Effector memory CD8-positive, alpha-beta T cell (primary cell): ENCODE data around the gene TRMT6.
A peak's percentile ranks its signal among the peaks of the same experiment; 100 is the strongest.

Source experiments
- ATAC-seq: fragments of 150-1000 bp; cut with Tn5 transposase; replicated peaks from 2 replicates; pipeline ENCODE4 v1.10.0; 2021; ENCODE audit warnings: mild to moderate bottlenecking, moderate library complexity
- DNase-seq, 3 experiments: peaks; one replicate each; pipeline ENCODE4 v3.0.0; 2021
- H3K27ac Mint-ChIP-seq, 2 donors: one replicate each; pipeline ENCODE4 v1.8.0; 2022; ENCODE audit warnings: mild to moderate bottlenecking in 2 of 2, mixed read lengths in 2 of 2, moderate library complexity in 2 of 2
- H3K27me3 Mint-ChIP-seq, 2 donors: one replicate each; pipeline ENCODE4 v1.8.0; 2022; ENCODE audit warnings: mixed read lengths in 2 of 2
- H3K36me3 Mint-ChIP-seq: one replicate; pipeline ENCODE4 v1.8.0; 2022; ENCODE audit warnings: mild to moderate bottlenecking, moderate library complexity, mixed read lengths; ENCODE audit not compliant: insufficient read depth
- H3K4me1 Mint-ChIP-seq, 2 donors: one replicate each; pipeline ENCODE4 v1.8.0; 2022; ENCODE audit warnings: low read depth in 2 of 2, mixed read lengths in 2 of 2
- H3K4me3 Mint-ChIP-seq, 2 donors: one replicate each; pipeline ENCODE4 v1.8.0; 2022; ENCODE audit warnings: mild to moderate bottlenecking in 2 of 2, mixed read lengths in 2 of 2, moderate library complexity in 2 of 2
- H3K9me3 Mint-ChIP-seq, 2 donors: one replicate each; pipeline ENCODE4 v1.8.0; 2022; ENCODE audit warnings: mixed read lengths in 2 of 2

TRMT6 gene

DNA sequence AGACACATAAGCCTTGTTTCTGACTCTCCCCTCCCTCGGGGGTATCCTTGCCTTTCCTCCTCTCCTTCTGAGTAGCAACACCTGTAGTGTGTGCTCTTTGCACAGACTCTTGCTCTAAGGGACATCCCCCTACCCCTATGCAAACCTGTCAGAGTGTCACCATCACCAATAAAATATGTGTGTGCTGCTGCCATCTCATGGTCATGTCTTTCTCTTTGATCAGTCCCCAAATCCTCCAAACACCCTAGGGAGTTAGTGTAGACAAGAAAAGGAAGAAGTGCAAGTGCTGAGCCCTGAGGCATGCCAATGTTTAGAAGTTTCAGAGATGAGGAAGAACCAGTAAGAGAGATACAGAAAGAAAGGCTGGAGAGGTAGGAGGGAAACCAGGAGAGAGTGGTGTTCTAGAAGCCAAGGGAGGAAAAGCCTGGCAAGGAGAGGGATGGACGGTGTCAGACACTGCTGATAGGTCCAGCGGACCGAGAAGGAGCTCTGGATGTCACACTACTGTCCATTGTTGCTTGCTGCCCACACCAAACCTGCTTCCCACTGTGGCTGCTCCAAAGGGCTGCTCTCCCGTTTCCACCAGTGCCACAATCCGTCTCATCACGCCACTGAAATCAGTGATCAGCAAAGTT lies 16.4 kb downstream of the TRMT6 start:
- no peaks in the 10 kb centered on the region for H3K9me3 Mint-ChIP-seq
- no peaks in the 10 kb centered on the region for H3K4me1 Mint-ChIP-seq
- ATAC-seq (no peak), DNase-seq (no peak)
- peaks cover 15 to 22% of the 10 kb centered on the region in 2 donors for H3K27me3 Mint-ChIP-seq
- H3K4me3 Mint-ChIP-seq, result no peak overlapping the region
- H3K36me3 Mint-ChIP-seq, result peaks cover 12% of the 10 kb centered on the region
- H3K27ac Mint-ChIP-seq, result no peak overlapping the region

DNA sequence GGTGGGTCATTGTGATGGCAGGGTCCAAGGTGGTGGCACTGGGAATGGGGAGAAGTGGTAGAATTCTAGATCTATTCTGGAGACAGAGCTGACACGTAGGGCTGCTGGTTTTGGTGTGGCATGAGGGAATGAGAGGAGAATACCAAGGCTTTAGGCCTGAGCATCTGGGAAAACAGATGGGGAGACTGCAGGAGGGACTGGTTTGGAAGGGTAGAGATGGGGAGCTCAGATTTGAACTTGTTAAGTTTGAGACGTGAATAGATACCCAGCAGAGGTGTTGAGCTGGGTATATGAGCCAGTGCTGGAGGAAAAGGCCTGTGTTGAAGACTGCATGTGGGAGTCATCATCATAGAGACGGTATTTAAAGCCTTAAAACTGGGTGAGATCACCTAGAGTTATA lies 17.5 kb downstream of the TRMT6 start:
- Mint-ChIP-seq H3K27ac (no peak overlapping the region), H3K4me1 (no peaks in the 10 kb centered on the region)
- no peak for ATAC-seq

DNA sequence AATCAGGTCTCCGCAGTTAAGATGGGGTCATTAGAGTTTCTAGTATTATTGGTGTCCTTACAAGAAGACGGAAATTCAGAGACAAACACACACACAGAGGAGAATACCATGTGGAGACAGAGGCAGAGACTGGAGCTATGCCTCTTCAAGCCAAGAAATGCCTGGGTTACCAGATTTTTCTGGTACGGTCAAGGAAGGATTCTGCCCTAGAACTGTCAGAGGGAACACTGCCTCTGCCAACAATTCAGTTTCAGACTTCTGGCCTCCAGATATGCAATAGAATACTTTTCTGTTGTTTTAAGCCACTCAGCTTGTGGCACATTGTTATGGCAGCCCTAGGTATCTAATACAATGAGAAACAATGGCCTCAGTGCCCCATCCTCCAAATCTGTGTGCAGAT lies 18.9 kb downstream of the TRMT6 start:
- Mint-ChIP-seq H3K4me3 (no peak overlapping the region), H3K9me3 (no peaks in the 10 kb centered on the region), H3K27me3 (peaks cover 24 to 28% of the 10 kb centered on the region in 2 donors), H3K4me1 (no peaks in the 10 kb centered on the region), H3K36me3 (no peaks in the 10 kb centered on the region), H3K27ac (no peak overlapping the region)
- ATAC-seq (no peak), DNase-seq (no peak)

More for the DNA sequence above, 17.5 kb downstream of the TRMT6 start:
- Mint-ChIP-seq H3K4me3 (no peak overlapping the region), H3K36me3 (peaks cover 2% of the 10 kb centered on the region), H3K27me3 (peaks cover 20 to 28% of the 10 kb centered on the region in 2 donors), H3K9me3 (no peaks in the 10 kb centered on the region)
- no peak for DNase-seq

DNA sequence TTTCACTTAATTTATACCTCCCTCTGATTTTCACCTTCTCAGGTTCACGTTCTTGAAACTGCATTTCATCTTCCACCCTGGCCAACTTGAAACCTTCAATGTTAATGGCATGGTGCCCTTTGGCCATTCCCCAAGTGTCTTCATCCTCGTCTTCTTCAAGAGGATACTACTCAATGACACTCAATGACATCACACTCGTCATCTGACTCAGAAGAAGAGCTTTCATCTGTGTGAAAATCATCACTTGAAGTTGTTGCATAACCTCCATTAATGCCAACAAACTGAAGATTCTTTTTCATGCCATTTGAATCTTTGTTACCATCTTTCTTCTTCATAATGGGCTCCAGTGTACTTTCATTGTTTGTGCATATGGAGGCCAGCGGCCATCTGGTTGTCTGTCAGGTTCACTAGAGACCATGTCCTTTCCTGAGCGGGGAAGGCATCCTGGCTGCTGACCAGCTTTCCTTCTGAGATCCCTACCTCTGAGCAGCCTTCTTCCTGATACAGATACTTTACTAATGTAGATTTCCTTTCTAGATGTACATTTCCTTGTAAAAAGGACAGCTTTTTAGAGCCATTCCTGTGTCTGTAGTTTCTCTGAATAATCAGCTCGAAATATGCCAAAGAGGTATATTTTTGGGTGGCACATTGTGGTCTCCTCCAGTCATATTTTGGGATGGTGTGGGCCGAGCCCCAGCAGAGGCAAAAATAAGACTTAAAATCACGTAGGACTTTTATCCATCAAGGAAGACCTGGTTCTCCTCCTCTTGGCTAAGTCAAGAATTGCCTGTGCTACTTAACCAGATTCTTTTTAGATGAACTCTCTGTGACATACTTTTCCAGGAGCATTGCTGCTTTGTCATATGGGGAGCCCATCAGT lies 21.3 kb downstream of the TRMT6 start:
- Mint-ChIP-seq H3K36me3 (no peaks in the 10 kb centered on the region), H3K27ac (no peak overlapping the region), H3K27me3 (peaks cover 24 to 35% of the 10 kb centered on the region in 2 donors), H3K4me1 (no peaks in the 10 kb centered on the region), H3K4me3 (no peak overlapping the region), H3K9me3 (no peaks in the 10 kb centered on the region)
- no peak for DNase-seq
- no peak for ATAC-seq

DNA sequence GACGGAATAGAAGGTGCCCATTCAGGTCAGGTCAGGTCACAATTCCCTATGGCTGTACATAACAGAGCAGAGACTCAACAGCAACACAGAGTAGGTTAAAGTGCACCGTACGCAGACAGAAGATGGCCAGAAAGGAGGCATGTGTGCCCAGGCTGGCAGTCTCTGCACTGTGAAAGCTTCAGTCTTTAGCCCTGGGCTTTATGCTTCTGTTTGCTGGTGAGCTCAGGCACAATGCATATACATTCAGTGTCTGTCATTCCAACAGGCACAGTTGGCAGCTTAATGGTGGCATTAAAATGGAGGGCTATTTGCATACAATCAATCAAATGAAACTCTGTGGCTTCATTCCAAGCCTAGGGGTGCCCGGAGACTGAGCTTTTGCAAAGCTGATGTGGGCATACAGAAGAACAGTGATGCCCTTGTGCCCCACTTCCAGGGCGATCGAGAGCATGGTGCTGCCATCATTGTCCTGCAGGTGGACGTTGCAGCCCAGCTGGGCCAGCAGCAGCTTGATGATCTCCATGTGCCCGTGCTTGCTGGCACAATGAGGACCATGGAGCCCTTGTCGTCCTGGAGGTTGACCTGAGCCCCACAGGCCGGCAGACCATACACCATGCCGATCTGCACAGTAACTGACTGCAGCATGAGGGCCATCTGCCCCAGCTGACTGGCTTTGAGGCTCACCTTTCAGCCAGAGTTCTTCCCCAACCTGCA lies 22.4 kb downstream of the TRMT6 start:
- H3K4me1 Mint-ChIP-seq, result no peaks in the 10 kb centered on the region
- no peak for DNase-seq

DNA sequence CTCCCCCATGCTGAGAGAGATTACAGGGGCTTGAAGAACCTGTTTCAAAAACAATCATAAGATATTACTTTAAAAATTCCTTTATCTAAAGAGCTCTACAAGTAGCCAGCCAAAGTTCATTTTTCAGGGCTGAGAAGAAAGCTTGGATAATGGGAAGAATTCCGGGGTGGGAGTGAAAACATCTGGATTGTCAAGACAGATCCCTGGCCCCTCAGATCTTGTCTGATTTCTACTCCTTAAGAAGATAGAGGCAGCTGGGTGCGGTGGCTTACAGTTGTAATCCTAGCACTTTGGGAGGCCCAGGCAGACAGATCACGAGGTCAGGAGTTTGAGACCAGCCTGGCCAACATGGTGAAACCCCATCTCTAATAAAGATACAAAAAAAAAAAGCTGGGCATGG lies 24.8 kb downstream of the TRMT6 start:
- Mint-ChIP-seq H3K36me3 (no peaks in the 10 kb centered on the region), H3K27me3 (peaks cover 39 to 52% of the 10 kb centered on the region in 2 donors), H3K27ac (no peak overlapping the region), H3K9me3 (no peaks in the 10 kb centered on the region), H3K4me3 (no peak overlapping the region), H3K4me1 (peaks cover 0 to 4% of the 10 kb centered on the region in 2 donors)
- ATAC-seq (no peak), DNase-seq (no peak)

More for the DNA sequence above, 22.4 kb downstream of the TRMT6 start:
- Mint-ChIP-seq H3K4me3 (no peak overlapping the region), H3K27ac (no peak overlapping the region), H3K9me3 (no peaks in the 10 kb centered on the region), H3K36me3 (no peaks in the 10 kb centered on the region), H3K27me3 (peaks cover 36 to 47% of the 10 kb centered on the region in 2 donors)
- no peak for ATAC-seq

DNA sequence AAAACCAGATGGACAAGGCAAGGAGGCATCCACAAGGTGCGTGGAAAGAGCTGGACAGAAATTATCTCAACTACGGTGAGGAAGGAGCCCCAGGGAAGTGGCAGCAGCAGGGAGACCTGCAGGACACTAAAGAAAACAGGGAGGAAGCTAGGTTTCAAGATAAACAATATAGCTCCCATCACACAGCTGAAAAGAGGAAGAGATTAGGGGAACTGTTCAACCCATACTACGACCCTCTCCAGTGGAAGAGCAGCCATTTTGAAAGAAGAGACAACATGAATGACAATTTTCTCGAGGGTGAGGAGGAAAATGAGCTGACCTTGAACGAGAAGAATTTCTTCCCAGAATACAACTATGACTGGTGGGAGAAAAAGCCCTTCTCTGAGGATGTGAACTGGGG lies 26.8 kb downstream of the TRMT6 start:
- no peak for DNase-seq
- H3K4me1 Mint-ChIP-seq, result peaks cover 14 to 21% of the 10 kb centered on the region in 2 donors
- peaks cover 26 to 32% of the 10 kb centered on the region in 2 donors for H3K27me3 Mint-ChIP-seq
- no peaks in the 10 kb centered on the region for H3K9me3 Mint-ChIP-seq
- no peaks in the 10 kb centered on the region for H3K36me3 Mint-ChIP-seq
- no peak overlapping the region for H3K4me3 Mint-ChIP-seq
- H3K27ac Mint-ChIP-seq, result no peak overlapping the region
- no peak for ATAC-seq

DNA sequence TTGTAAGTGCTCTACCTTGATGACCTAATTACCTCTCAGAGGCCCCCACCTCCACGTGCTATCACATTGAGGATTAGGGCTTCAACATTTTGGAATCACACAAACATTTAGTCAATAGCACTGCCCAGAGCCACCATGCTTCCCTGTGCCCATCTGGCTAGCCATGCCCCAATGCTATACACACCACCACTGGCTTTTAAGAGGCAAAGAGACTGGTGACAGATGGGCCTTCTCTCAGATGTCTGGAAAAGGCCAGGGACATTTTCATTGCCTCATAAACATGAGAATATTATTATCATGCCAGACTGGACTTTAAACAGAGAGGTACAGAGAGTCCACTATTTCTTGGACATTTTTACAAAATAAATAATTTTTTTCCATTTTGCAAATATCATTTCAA lies 29.8 kb downstream of the TRMT6 start:
- H3K4me3 Mint-ChIP-seq, result no peak overlapping the region
- no peak for ATAC-seq
- peaks cover 14 to 21% of the 10 kb centered on the region in 2 donors for H3K4me1 Mint-ChIP-seq
- peak overlapping the region in 1 of 2 donors; percentile 81 for H3K27ac Mint-ChIP-seq
- no peak for DNase-seq
- peaks cover 22 to 36% of the 10 kb centered on the region in 2 donors for H3K27me3 Mint-ChIP-seq
- no peaks in the 10 kb centered on the region for H3K36me3 Mint-ChIP-seq
- H3K9me3 Mint-ChIP-seq, result no peaks in the 10 kb centered on the region

DNA sequence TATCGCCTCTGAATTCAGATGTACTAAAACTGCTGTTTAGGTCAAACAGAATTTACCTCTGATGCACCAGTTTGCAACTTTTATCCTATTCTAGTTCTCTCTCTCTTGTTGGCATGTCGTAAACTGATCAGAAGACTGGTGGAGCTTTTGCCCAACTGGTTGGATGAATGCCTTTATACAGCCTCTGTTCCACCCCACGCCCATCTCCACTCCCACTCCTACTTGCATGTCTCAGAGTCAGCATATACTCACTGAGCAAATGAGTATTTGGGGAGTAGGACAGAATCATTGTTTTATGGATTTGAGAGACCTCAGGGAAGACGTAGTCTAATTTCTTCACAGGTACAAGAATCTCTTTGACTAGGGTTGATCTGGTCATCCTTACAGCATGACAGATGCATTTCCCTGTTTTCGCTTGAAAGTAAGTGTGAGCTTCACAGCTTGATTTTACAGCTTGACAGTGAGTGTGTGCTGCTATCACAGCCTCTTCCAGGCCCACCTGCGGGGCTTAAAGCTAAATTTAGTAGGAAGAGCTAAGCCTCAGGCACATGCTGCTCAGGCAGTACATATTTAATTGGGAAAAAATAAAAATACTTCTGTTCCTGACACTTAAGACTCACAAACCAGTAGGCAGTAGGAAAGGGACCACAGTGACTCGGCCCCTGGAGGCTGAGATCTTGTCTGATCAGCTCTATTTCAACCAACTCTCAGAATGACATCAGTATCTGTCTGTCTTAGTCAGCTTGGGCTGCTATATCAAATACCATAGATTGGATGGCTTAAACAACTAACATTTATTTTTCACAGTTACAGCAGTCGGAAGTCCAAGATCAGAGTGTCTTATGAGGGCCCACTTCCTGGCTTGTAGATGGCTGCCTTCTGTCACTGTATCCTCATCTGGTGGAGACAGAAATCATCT lies 30.4 kb downstream of the TRMT6 start:
- H3K4me3 Mint-ChIP-seq, result no peak overlapping the region

DNA sequence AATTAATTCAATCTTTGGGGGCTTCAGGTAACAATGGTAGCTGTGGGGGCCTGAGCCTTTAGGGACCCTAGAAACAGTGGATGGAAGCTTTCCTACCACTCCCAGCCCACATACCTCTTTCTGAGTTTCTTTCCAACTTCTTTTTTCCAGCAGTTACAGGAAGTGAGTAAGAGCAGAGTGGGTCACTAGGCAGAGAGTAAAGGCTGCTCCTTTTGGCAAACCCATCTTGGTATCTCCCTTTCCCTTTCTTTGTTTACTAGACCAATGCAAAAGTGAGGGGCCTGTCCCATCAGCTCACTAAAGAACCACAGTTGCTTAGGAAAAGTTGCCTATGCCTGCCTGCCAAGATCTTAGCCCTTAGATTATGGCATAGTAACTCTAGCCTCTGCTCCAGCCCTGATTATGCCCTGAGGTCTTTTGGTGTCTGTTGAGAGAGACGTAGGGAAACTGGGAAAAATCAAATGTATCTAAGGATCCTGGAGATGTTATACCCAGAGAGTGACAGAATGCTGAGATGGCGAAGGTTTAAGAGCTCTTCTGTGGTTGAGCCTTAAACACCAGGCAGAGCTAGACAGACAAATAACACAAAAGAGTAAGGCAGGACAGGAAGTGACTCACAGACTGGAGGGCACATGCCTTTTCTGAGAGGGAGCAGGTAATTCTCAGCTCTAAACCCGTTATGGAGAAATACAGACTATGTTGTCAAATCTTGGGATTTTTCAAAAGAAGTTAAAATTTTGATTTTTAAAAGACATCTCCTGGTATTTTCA lies 31.3 kb downstream of the TRMT6 start:
- Mint-ChIP-seq H3K27ac (peak overlapping the region; percentile 41 to 81), H3K27me3 (peaks cover 21 to 40% of the 10 kb centered on the region in 2 donors), H3K4me1 (peaks cover 14 to 21% of the 10 kb centered on the region in 2 donors), H3K36me3 (no peaks in the 10 kb centered on the region), H3K4me3 (no peak overlapping the region), H3K9me3 (no peaks in the 10 kb centered on the region)
- DNase-seq, result no peak
- ATAC-seq, result peak; percentile 83

More for the DNA sequence above, 30.4 kb downstream of the TRMT6 start:
- Mint-ChIP-seq H3K27ac (peak overlapping the region; percentile 41 to 81), H3K27me3 (peaks cover 22 to 39% of the 10 kb centered on the region in 2 donors), H3K9me3 (no peaks in the 10 kb centered on the region), H3K36me3 (no peaks in the 10 kb centered on the region), H3K4me1 (peaks cover 14 to 21% of the 10 kb centered on the region in 2 donors)
- DNase-seq (no peak), ATAC-seq (peak; percentile 51)

DNA sequence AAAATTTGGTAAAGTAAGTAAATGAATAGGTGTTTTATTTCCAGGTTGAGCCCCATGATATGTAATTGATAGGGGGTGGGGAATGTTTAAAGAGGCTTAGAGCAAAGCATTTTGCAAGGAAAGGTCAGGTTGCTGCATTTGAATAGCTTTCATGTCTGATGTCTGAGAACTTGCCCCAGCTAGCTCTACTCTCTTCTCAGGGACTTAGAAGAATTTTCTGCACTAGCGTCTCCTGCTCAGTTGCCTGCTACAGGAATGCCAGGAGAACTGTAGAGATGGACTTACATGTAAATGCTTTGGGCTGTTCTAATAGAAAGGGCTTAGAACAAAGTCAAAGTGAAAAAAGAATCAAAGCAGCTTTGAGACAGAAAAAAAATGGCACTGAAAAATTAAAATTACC lies 35.5 kb downstream of the TRMT6 start:
- H3K4me1 Mint-ChIP-seq, result peaks cover 15 to 23% of the 10 kb centered on the region in 2 donors
- DNase-seq, result no peak
- no peak for ATAC-seq
- H3K4me3 Mint-ChIP-seq, result no peak overlapping the region
- H3K36me3 Mint-ChIP-seq, result no peaks in the 10 kb centered on the region
- H3K27me3 Mint-ChIP-seq, result peaks cover 31 to 59% of the 10 kb centered on the region in 2 donors
- H3K9me3 Mint-ChIP-seq, result peaks cover 0 to 1% of the 10 kb centered on the region in 2 donors
- no peak overlapping the region for H3K27ac Mint-ChIP-seq

DNA sequence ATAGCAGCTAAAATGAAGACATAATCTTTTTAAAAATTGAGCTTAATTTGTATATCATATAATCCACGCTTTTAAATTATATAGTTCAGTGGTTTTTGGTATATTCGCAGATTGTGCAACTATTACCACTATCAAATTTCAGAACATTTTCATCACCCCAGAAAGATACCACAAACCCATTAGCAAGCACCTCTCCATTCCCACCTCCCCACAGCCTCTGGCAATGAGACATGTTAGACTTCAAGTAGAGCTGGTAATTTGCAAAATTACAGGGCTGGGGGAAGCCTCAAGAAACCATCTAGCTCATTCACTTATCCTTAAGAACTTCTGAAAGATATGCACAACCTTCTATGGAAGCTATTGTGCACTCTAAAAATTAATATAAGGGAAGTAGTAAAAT lies 37.2 kb downstream of the TRMT6 start:
- Mint-ChIP-seq H3K36me3 (no peaks in the 10 kb centered on the region), H3K9me3 (peaks cover 0 to 1% of the 10 kb centered on the region in 2 donors), H3K4me3 (no peak overlapping the region), H3K4me1 (peaks cover 5 to 12% of the 10 kb centered on the region in 2 donors), H3K27ac (no peak overlapping the region), H3K27me3 (peaks cover 45 to 74% of the 10 kb centered on the region in 2 donors)
- ATAC-seq (no peak), DNase-seq (no peak)
